ENCODE data around the gene ARHGEF2.

The ARHGEF2 gene

DNA sequence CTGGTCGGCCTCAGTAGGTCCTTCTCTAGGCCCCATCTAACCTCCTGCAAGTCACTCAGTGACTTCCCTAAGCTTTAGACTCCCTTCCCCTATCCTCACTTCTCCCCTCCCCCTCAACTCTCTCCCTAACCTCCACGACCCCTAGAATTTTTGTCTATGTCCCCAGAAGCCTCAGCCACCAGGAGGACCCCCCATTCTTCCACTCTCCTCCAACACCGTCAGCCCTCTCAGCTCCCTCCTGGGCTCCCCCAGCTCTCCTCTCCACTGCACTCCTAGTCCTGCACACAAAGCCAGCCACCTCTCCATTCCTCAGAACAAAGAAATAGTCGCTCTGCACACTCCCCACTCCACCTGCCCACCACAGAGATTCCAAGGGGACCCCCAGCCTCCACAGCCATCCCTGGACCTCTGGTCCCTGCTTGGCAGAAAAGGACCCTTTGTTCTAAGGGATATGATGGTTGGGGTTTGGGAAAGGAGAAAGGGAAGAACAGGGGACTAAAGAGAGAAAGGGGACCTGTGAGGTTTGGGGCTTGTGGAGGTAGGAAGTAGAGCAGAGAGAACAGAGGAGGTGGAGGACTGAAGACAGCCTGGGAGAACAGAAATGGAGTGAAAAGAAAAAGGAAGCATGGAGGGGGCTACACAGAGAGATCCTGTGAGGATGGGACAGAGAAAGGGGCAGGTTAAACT is 2.8 kb downstream of the ARHGEF2 start:
- peaks cover 100% of the 10 kb centered on the region for H3K79me2 ChIP-seq (ENCODE audit: control insufficient read depth, low read length)
- H3K27me3 ChIP-seq (ENCODE audit: control insufficient read depth, low read length), result no peaks in the 10 kb centered on the region
- H3K4me2 ChIP-seq (ENCODE audit: low read length), result peak overlapping the region; percentile 99
- H3K9me3 ChIP-seq (ENCODE audit: control insufficient read depth, insufficient read depth, low read length), result no peaks in the 10 kb centered on the region
- peak overlapping the region; percentile 89 for H3K27ac ChIP-seq (ENCODE audit: low read depth, low read length)
- no peak for TF ChIP-seq EZH2phosphoT487 (IDR thresholded peaks at IDR 0.05; ENCODE audit: borderline replicate concordance, low read length)
- TF ChIP-seq, protein P1, sequence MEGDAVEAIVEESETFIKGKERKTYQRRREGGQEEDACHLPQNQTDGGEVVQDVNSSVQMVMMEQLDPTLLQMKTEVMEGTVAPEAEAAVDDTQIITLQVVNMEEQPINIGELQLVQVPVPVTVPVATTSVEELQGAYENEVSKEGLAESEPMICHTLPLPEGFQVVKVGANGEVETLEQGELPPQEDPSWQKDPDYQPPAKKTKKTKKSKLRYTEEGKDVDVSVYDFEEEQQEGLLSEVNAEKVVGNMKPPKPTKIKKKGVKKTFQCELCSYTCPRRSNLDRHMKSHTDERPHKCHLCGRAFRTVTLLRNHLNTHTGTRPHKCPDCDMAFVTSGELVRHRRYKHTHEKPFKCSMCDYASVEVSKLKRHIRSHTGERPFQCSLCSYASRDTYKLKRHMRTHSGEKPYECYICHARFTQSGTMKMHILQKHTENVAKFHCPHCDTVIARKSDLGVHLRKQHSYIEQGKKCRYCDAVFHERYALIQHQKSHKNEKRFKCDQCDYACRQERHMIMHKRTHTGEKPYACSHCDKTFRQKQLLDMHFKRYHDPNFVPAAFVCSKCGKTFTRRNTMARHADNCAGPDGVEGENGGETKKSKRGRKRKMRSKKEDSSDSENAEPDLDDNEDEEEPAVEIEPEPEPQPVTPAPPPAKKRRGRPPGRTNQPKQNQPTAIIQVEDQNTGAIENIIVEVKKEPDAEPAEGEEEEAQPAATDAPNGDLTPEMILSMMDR (IDR thresholded peaks at IDR 0.05; ENCODE audit: low read depth, low read length, poor library complexity, severe bottlenecking), result no peak
- no peaks in the 10 kb centered on the region for H3K9me2 ChIP-seq (replicated peaks; ENCODE audit: control insufficient read depth, low read length)
- peaks cover 85% of the 10 kb centered on the region for H3K4me1 ChIP-seq (ENCODE audit: control insufficient read depth, low read length)
- H3K36me3 ChIP-seq (ENCODE audit: control insufficient read depth, low read length), result peaks cover 59% of the 10 kb centered on the region
- peaks cover 14% of the 10 kb centered on the region for H3F3A ChIP-seq (ENCODE audit: control insufficient read depth, insufficient read depth)
- H3K4me3 ChIP-seq (ENCODE audit: low read length), result peak overlapping the region; percentile 81
- peaks cover 21% of the 10 kb centered on the region for H4K20me1 ChIP-seq (ENCODE audit: control insufficient read depth, insufficient read depth, low read depth, low read length)

DNA sequence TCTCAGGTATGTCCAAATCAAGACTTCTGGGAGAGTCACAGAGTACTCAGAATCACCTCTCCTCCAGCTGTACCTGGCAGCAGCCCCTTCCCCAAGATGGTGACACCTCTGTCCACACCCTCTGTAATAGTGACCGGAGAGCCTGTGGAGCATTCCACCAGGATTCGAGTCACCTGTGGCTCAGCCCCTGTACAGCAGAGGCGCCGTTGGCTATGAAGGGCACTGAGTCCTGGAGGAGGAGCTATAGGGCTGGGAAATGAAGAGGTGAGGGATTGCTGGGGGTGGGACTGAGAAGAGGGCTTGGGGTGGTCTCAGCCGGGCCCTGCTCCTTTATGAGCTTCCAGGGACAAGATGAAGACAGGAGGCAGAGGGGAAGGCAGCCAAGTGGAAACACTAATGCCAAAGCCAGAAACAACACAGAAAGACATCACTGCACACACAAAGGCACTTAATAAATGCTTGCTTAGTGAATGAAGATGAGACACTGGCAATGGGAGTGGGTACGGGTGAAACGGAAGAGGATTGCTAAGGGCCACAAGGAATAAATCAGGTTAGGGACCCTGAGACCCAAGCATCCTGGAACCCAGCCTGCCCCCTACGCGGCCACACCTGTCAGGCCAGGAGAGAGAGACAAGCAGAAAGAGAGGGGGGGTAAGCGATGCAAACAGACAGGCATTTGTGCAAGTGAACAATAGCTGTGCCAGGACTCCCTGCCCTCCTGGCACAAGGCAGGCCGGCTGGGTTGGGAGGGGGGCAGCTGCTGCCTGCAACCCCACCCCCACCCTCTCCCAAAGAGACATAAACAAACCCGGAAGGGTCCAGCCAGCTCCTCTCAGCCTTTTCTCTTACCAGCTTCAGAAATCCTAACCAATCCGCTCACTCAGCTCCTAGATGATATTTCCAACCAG is 3.9 kb downstream of the ARHGEF2 start:
- Histone ChIP-seq H3K27me3 (ENCODE audit: control insufficient read depth, low read length) (no peaks in the 10 kb centered on the region), H4K20me1 (ENCODE audit: control insufficient read depth, insufficient read depth, low read depth, low read length) (peaks cover 21% of the 10 kb centered on the region), H3K36me3 (ENCODE audit: control insufficient read depth, low read length) (peaks cover 69% of the 10 kb centered on the region), H3K27ac (ENCODE audit: low read depth, low read length) (0 out of 2 replicates have a peak overlapping the region, but pooled peaks have one; percentile 89), H3K9me2 (replicated peaks; ENCODE audit: control insufficient read depth, low read length) (no peaks in the 10 kb centered on the region), H3K4me3 (ENCODE audit: low read length) (peak overlapping the region; percentile 81), H3K79me2 (ENCODE audit: control insufficient read depth, low read length) (peaks cover 100% of the 10 kb centered on the region), H3K9me3 (ENCODE audit: control insufficient read depth, insufficient read depth, low read length) (no peaks in the 10 kb centered on the region), H3K4me2 (ENCODE audit: low read length) (peak overlapping the region; percentile 99), H3F3A (ENCODE audit: control insufficient read depth, insufficient read depth) (0 out of 2 replicates have a peak, but pooled peaks cover 7% of the 10 kb centered on the region), H3K4me1 (ENCODE audit: control insufficient read depth, low read length) (peaks cover 80% of the 10 kb centered on the region)
- TF ChIP-seq, protein P1 (IDR thresholded peaks at IDR 0.05; ENCODE audit: low read depth, low read length, poor library complexity, severe bottlenecking), result no peak
- no peak for TF ChIP-seq EZH2phosphoT487 (IDR thresholded peaks at IDR 0.05; ENCODE audit: borderline replicate concordance, low read length)

DNA sequence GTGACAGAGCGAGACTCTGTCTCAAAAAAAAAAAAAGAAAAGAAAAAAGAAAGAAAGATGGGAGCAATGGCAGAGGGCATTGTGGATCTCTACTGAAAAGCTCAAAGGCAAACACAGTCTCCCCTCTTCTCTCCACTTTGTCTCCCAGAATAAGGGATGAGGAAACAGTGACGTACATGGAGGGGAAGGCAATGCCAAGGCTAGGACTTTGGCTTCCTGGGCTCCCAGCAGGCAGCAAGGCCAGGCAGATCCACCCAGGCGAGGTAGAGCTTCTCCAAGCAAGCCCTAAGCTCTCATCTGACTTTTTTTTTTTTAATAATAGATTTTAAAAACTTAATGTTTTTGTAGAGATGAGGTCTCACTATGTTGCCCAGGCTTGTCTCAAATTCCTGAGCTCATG is 4.6 kb downstream of the ARHGEF2 start:
- Histone ChIP-seq H3K9me3 (ENCODE audit: control insufficient read depth, insufficient read depth, low read length) (no peaks in the 10 kb centered on the region), H3K79me2 (ENCODE audit: control insufficient read depth, low read length) (peaks cover 100% of the 10 kb centered on the region), H3K4me3 (ENCODE audit: low read length) (no peak overlapping the region), H3K4me1 (ENCODE audit: control insufficient read depth, low read length) (peaks cover 73% of the 10 kb centered on the region), H3K27ac (ENCODE audit: low read depth, low read length) (no peak overlapping the region), H3K27me3 (ENCODE audit: control insufficient read depth, low read length) (no peaks in the 10 kb centered on the region), H3K9me2 (replicated peaks; ENCODE audit: control insufficient read depth, low read length) (no peaks in the 10 kb centered on the region), H3F3A (ENCODE audit: control insufficient read depth, insufficient read depth) (no peaks in the 10 kb centered on the region), H3K4me2 (ENCODE audit: low read length) (no peak overlapping the region), H3K36me3 (ENCODE audit: control insufficient read depth, low read length) (peaks cover 77% of the 10 kb centered on the region), H4K20me1 (ENCODE audit: control insufficient read depth, insufficient read depth, low read depth, low read length) (peaks cover 21% of the 10 kb centered on the region)
- TF ChIP-seq, protein P1 (IDR thresholded peaks at IDR 0.05; ENCODE audit: low read depth, low read length, poor library complexity, severe bottlenecking), result no peak
- TF ChIP-seq EZH2phosphoT487 (IDR thresholded peaks at IDR 0.05; ENCODE audit: borderline replicate concordance, low read length), result no peak
